ENCODE results near the gene PDK1. TPM values are rescaled to one million over a fixed set of nuclear protein-coding genes. Genes with fewer than 3 reads are reported as not detected.

The PDK1 gene
- total and polyA plus RNA-seq, 2 experiments from 2014 or later, result 25.6 to 42.0 TPM

DNA sequence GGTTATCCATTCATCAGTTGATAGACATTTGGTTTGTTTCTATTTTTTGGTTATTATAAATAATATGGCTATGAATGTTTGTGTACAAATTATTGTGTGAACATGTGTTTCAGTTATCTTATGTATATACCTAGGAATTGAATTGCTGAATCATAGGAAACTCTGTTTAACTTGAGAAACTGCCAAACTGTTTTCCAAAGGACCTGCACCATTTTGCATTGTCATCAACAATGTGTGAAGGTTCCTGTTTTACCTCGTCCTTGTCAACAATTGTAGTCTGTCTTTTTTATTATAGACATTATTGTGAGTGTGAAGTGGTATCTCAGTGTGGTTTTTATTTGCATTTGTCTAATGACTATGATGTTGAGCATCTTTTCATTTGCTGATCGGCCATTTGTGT lies 17.1 kb downstream of the PDK1 start:
- Mint-ChIP-seq H3K4me3 (no peak overlapping the region), H3K36me3 (ENCODE audit: low read depth) (peaks cover 77% of the 10 kb centered on the region), H3K4me1 (no peaks in the 10 kb centered on the region), H3K27ac (no peak overlapping the region), H3K27me3 (ENCODE audit: insufficient read depth, low read depth, poor library complexity) (peaks cover 4% of the 10 kb centered on the region), H3K9me3 (peaks cover 29% of the 10 kb centered on the region; the same call in 2 of the 3 replicates)
- TF ChIP-seq CREB1 (CRISPR knock-in tag; IDR thresholded peaks at IDR 0.05; ENCODE audit: low read depth), result no peak
- TF ChIP-seq ZNF114 (CRISPR knock-in tag; IDR thresholded peaks at IDR 0.05), result no peak
- no peak for TF ChIP-seq EZH2phosphoT487 (IDR thresholded peaks at IDR 0.05; ENCODE audit: unreplicated experiment)
- TF ChIP-seq, protein P1, sequence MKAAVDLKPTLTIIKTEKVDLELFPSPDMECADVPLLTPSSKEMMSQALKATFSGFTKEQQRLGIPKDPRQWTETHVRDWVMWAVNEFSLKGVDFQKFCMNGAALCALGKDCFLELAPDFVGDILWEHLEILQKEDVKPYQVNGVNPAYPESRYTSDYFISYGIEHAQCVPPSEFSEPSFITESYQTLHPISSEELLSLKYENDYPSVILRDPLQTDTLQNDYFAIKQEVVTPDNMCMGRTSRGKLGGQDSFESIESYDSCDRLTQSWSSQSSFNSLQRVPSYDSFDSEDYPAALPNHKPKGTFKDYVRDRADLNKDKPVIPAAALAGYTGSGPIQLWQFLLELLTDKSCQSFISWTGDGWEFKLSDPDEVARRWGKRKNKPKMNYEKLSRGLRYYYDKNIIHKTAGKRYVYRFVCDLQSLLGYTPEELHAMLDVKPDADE (IDR thresholded peaks at IDR 0.05), result no peak
- no peak for TF ChIP-seq EZH2 (IDR thresholded peaks at IDR 0.05; ENCODE audit: low read depth, unreplicated experiment)
- TF ChIP-seq ZNF331 (CRISPR knock-in tag; IDR thresholded peaks at IDR 0.05; ENCODE audit: low read depth), result no peak
- no peak for TF ChIP-seq POLR2AphosphoS5 (IDR thresholded peaks at IDR 0.05; ENCODE audit: low read depth)
- no peak for TF ChIP-seq JUNB (IDR thresholded peaks at IDR 0.05; ENCODE audit: unreplicated experiment)
- TF ChIP-seq, protein P2, sequence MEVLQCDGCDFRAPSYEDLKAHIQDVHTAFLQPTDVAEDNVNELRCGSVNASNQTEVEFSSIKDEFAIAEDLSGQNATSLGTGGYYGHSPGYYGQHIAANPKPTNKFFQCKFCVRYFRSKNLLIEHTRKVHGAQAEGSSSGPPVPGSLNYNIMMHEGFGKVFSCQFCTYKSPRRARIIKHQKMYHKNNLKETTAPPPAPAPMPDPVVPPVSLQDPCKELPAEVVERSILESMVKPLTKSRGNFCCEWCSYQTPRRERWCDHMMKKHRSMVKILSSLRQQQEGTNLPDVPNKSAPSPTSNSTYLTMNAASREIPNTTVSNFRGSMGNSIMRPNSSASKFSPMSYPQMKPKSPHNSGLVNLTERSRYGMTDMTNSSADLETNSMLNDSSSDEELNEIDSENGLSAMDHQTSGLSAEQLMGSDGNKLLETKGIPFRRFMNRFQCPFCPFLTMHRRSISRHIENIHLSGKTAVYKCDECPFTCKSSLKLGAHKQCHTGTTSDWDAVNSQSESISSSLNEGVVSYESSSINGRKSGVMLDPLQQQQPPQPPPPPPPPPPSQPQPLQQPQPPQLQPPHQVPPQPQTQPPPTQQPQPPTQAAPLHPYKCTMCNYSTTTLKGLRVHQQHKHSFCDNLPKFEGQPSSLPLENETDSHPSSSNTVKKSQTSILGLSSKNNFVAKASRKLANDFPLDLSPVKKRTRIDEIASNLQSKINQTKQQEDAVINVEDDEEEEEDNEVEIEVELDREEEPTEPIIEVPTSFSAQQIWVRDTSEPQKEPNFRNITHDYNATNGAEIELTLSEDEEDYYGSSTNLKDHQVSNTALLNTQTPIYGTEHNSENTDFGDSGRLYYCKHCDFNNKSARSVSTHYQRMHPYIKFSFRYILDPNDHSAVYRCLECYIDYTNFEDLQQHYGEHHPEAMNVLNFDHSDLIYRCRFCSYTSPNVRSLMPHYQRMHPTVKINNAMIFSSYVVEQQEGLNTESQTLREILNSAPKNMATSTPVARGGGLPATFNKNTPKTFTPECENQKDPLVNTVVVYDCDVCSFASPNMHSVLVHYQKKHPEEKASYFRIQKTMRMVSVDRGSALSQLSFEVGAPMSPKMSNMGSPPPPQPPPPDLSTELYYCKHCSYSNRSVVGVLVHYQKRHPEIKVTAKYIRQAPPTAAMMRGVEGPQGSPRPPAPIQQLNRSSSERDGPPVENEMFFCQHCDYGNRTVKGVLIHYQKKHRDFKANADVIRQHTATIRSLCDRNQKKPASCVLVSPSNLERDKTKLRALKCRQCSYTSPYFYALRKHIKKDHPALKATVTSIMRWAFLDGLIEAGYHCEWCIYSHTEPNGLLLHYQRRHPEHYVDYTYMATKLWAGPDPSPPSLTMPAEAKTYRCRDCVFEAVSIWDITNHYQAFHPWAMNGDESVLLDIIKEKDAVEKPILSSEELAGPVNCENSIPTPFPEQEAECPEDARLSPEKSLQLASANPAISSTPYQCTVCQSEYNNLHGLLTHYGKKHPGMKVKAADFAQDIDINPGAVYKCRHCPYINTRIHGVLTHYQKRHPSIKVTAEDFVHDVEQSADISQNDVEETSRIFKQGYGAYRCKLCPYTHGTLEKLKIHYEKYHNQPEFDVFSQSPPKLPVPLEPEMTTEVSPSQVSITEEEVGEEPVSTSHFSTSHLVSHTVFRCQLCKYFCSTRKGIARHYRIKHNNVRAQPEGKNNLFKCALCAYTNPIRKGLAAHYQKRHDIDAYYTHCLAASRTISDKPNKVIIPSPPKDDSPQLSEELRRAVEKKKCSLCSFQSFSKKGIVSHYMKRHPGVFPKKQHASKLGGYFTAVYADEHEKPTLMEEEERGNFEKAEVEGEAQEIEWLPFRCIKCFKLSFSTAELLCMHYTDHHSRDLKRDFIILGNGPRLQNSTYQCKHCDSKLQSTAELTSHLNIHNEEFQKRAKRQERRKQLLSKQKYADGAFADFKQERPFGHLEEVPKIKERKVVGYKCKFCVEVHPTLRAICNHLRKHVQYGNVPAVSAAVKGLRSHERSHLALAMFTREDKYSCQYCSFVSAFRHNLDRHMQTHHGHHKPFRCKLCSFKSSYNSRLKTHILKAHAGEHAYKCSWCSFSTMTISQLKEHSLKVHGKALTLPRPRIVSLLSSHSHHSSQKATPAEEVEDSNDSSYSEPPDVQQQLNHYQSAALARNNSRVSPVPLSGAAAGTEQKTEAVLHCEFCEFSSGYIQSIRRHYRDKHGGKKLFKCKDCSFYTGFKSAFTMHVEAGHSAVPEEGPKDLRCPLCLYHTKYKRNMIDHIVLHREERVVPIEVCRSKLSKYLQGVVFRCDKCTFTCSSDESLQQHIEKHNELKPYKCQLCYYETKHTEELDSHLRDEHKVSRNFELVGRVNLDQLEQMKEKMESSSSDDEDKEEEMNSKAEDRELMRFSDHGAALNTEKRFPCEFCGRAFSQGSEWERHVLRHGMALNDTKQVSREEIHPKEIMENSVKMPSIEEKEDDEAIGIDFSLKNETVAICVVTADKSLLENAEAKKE (CRISPR knock-in tag; IDR thresholded peaks at IDR 0.05), result no peak
- no peak for TF ChIP-seq NANOG (IDR thresholded peaks at IDR 0.05; ENCODE audit: borderline replicate concordance)
- no peak for TF ChIP-seq STAT1 (IDR thresholded peaks at IDR 0.05; ENCODE audit: unreplicated experiment)
- TF ChIP-seq, protein P3, sequence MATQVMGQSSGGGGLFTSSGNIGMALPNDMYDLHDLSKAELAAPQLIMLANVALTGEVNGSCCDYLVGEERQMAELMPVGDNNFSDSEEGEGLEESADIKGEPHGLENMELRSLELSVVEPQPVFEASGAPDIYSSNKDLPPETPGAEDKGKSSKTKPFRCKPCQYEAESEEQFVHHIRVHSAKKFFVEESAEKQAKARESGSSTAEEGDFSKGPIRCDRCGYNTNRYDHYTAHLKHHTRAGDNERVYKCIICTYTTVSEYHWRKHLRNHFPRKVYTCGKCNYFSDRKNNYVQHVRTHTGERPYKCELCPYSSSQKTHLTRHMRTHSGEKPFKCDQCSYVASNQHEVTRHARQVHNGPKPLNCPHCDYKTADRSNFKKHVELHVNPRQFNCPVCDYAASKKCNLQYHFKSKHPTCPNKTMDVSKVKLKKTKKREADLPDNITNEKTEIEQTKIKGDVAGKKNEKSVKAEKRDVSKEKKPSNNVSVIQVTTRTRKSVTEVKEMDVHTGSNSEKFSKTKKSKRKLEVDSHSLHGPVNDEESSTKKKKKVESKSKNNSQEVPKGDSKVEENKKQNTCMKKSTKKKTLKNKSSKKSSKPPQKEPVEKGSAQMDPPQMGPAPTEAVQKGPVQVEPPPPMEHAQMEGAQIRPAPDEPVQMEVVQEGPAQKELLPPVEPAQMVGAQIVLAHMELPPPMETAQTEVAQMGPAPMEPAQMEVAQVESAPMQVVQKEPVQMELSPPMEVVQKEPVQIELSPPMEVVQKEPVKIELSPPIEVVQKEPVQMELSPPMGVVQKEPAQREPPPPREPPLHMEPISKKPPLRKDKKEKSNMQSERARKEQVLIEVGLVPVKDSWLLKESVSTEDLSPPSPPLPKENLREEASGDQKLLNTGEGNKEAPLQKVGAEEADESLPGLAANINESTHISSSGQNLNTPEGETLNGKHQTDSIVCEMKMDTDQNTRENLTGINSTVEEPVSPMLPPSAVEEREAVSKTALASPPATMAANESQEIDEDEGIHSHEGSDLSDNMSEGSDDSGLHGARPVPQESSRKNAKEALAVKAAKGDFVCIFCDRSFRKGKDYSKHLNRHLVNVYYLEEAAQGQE (IDR thresholded peaks at IDR 0.05; ENCODE audit: unreplicated experiment), result no peak
- TF ChIP-seq, protein P4, sequence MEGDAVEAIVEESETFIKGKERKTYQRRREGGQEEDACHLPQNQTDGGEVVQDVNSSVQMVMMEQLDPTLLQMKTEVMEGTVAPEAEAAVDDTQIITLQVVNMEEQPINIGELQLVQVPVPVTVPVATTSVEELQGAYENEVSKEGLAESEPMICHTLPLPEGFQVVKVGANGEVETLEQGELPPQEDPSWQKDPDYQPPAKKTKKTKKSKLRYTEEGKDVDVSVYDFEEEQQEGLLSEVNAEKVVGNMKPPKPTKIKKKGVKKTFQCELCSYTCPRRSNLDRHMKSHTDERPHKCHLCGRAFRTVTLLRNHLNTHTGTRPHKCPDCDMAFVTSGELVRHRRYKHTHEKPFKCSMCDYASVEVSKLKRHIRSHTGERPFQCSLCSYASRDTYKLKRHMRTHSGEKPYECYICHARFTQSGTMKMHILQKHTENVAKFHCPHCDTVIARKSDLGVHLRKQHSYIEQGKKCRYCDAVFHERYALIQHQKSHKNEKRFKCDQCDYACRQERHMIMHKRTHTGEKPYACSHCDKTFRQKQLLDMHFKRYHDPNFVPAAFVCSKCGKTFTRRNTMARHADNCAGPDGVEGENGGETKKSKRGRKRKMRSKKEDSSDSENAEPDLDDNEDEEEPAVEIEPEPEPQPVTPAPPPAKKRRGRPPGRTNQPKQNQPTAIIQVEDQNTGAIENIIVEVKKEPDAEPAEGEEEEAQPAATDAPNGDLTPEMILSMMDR (conservative IDR thresholded peaks at IDR 0.05; ENCODE audit: low read depth in 2 of 2), result no peak
- Histone ChIP-seq H3K36me3 (ENCODE audit: insufficient read depth) (0 out of 2 replicates have a peak, but pooled peaks cover 20% of the 10 kb centered on the region), H3K4me3 (no peak overlapping the region), H3K79me2 (replicated peaks; ENCODE audit: insufficient read depth) (peaks cover 18% of the 10 kb centered on the region), H3K9me2 (ENCODE audit: insufficient read depth) (no peaks in the 10 kb centered on the region), H4K20me1 (replicated peaks; ENCODE audit: insufficient read depth) (no peaks in the 10 kb centered on the region), H3K27ac (ENCODE audit: low read depth) (no peak overlapping the region), H2AFZ (no peak overlapping the region), H3K27me3 (ENCODE audit: insufficient read depth) (no peaks in the 10 kb centered on the region), H3K4me1 (ENCODE audit: insufficient read depth) (no peaks in the 10 kb centered on the region), H3F3A (replicated peaks; ENCODE audit: low read depth) (no peaks in the 10 kb centered on the region), H3K4me2 (no peak overlapping the region)
- DNase-seq (ENCODE audit: low spot score), result no peak
- no peak for ATAC-seq
